SH-SY5Y (cell line): ENCODE measurements around the gene ADGRG3.

Experiments
- GATA2 ChIP-seq: IDR thresholded peaks from 2 replicates; pipeline ENCODE4 v1.6.1; 2011; ENCODE audit warnings: mild to moderate bottlenecking, low read depth, low read length
- GATA3 ChIP-seq: IDR thresholded peaks from 2 replicates; pipeline ENCODE4 v1.6.1; 2011; ENCODE audit warnings: low read depth, mild to moderate bottlenecking, low read length, moderate library complexity

DNA sequence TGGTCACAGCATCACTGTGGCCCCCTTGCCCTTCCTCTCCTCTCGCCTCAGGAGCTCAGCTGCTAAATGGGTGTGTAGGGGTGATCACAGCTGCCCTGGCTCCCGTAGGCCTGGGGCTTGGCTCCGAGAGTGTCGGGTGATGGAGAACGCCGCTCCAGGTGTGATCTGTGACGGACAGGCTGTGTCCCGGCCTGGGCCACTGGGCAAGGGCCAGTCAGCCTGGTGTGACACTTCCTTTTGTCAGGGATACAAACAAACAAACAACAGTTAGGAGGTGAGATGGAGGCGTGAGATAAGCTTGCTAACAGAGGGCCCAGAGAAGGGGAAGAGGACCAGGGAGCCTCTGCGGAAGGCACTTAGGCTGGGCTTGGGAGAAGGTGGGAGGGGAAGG is 37.7 kb upstream of the ADGRG3 start:
- TF ChIP-seq GATA3 (no peak), GATA2 (peak; percentile 34; the same call in 1 of the 2 replicates)
